ENCODE measurements around the gene AMPD3.

GRCh38 chr11:10410844-10411200 lies 44.2 kb upstream of the AMPD3 start:
- TF ChIP-seq, protein P1, sequence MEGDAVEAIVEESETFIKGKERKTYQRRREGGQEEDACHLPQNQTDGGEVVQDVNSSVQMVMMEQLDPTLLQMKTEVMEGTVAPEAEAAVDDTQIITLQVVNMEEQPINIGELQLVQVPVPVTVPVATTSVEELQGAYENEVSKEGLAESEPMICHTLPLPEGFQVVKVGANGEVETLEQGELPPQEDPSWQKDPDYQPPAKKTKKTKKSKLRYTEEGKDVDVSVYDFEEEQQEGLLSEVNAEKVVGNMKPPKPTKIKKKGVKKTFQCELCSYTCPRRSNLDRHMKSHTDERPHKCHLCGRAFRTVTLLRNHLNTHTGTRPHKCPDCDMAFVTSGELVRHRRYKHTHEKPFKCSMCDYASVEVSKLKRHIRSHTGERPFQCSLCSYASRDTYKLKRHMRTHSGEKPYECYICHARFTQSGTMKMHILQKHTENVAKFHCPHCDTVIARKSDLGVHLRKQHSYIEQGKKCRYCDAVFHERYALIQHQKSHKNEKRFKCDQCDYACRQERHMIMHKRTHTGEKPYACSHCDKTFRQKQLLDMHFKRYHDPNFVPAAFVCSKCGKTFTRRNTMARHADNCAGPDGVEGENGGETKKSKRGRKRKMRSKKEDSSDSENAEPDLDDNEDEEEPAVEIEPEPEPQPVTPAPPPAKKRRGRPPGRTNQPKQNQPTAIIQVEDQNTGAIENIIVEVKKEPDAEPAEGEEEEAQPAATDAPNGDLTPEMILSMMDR (IDR thresholded peaks at IDR 0.05): no peak
- TF ChIP-seq, protein P2, sequence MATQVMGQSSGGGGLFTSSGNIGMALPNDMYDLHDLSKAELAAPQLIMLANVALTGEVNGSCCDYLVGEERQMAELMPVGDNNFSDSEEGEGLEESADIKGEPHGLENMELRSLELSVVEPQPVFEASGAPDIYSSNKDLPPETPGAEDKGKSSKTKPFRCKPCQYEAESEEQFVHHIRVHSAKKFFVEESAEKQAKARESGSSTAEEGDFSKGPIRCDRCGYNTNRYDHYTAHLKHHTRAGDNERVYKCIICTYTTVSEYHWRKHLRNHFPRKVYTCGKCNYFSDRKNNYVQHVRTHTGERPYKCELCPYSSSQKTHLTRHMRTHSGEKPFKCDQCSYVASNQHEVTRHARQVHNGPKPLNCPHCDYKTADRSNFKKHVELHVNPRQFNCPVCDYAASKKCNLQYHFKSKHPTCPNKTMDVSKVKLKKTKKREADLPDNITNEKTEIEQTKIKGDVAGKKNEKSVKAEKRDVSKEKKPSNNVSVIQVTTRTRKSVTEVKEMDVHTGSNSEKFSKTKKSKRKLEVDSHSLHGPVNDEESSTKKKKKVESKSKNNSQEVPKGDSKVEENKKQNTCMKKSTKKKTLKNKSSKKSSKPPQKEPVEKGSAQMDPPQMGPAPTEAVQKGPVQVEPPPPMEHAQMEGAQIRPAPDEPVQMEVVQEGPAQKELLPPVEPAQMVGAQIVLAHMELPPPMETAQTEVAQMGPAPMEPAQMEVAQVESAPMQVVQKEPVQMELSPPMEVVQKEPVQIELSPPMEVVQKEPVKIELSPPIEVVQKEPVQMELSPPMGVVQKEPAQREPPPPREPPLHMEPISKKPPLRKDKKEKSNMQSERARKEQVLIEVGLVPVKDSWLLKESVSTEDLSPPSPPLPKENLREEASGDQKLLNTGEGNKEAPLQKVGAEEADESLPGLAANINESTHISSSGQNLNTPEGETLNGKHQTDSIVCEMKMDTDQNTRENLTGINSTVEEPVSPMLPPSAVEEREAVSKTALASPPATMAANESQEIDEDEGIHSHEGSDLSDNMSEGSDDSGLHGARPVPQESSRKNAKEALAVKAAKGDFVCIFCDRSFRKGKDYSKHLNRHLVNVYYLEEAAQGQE (IDR thresholded peaks at IDR 0.05; ENCODE audit: insufficient read depth in 1 of 2, low read depth in 2 of 2, low read length in 1 of 2): no peak
- no peak for TF ChIP-seq POLR2AphosphoS5 (IDR thresholded peaks at IDR 0.05; ENCODE audit: low read depth, low read length)
- TF ChIP-seq SIN3A (IDR thresholded peaks at IDR 0.05; ENCODE audit: borderline replicate concordance, insufficient read depth, low read depth, low read length): no peak
- no peak for TF ChIP-seq TCF7L2 (IDR thresholded peaks at IDR 0.05; ENCODE audit: low read depth, low read length)

Data from Panc1 (cell line).